HG03060 (cell line): ENCODE results near the gene TMEM207.
"Not testable (repeated sequence)": the region's sequence is repeated elsewhere in the genome, so short reads cannot be mapped to it uniquely, and the experiment has no call there.

Experiments
- ATAC-seq: cut with Tn5 transposase; IDR thresholded peaks from one replicate; pipeline ENCODE4 v1.9.1; 2021; ENCODE audit warnings: low read depth, moderate number of reproducible peaks; ENCODE audit not compliant: unreplicated experiment

Gene TMEM207

GRCh38 chr3:190449801-190450200 is at the start of gene TMEM207:
TMEM207 (minus strand) TSS chr3:190449901; CDS start chr3:190449809, 92 bp downstream.
- no peak for ATAC-seq

GRCh38 chr3:190499122-190499521 is 49.4 kb upstream of the TMEM207 start:
- ATAC-seq, result no peak

- no peak for ATAC-seq
Measured at GRCh38 chr3:190498293-190498692, 48.6 kb upstream of the TMEM207 start.

- no peak for ATAC-seq
Measured at GRCh38 chr3:190497811-190498210, 48.1 kb upstream of the TMEM207 start.

- no peak for ATAC-seq
Measured at GRCh38 chr3:190496859-190497258, 47.2 kb upstream of the TMEM207 start.

- no peak for ATAC-seq
Measured at GRCh38 chr3:190495796-190496195, 46.1 kb upstream of the TMEM207 start.

- no peak for ATAC-seq
Measured at GRCh38 chr3:190495354-190495753, 45.7 kb upstream of the TMEM207 start.

- no peak for ATAC-seq
Measured at GRCh38 chr3:190494907-190495306, 45.2 kb upstream of the TMEM207 start.

GRCh38 chr3:190492966-190493365 is 43.3 kb upstream of the TMEM207 start:
- ATAC-seq, result no peak

GRCh38 chr3:190492129-190492528 is 42.4 kb upstream of the TMEM207 start:
- ATAC-seq, result no peak

- ATAC-seq, result no peak
Measured at GRCh38 chr3:190491533-190492054, 41.9 kb upstream of the TMEM207 start.

- no peak for ATAC-seq
Measured at GRCh38 chr3:190486908-190487607, 37.4 kb upstream of the TMEM207 start.

GRCh38 chr3:190486533-190486864 is 36.8 kb upstream of the TMEM207 start:
- no peak for ATAC-seq

GRCh38 chr3:190485830-190486532 is 36.3 kb upstream of the TMEM207 start:
- ATAC-seq, result no peak

GRCh38 chr3:190481779-190482178 is 32.1 kb upstream of the TMEM207 start:
- no peak for ATAC-seq

GRCh38 chr3:190473261-190473660 is 23.6 kb upstream of the TMEM207 start:
- ATAC-seq, result not testable (repeated sequence)

GRCh38 chr3:190467922-190468321 is 18.2 kb upstream of the TMEM207 start:
- no peak for ATAC-seq

GRCh38 chr3:190458040-190458439 is 8.3 kb upstream of the TMEM207 start:
- no peak for ATAC-seq

- ATAC-seq, result no peak
Measured at GRCh38 chr3:190456770-190457169, 7.1 kb upstream of the TMEM207 start.

- no peak for ATAC-seq
Measured at GRCh38 chr3:190455828-190456227, 6.1 kb upstream of the TMEM207 start.

- ATAC-seq, result no peak
Measured at GRCh38 chr3:190448256-190448655, 1.4 kb downstream of the TMEM207 start.
